Stimulated activated CD4-positive, alpha-beta T cell treated with anti-CD3 and anti-CD28 coated beads, Interleukin-1b, Interleukin-23, amount 100 ng/mL, for 48 hours (primary cell): ENCODE measurements around the gene NIPSNAP3A.
A peak's percentile ranks its signal among the peaks of the same experiment; 100 is the strongest.
"Not testable (repeated sequence)": the region's sequence is repeated elsewhere in the genome, so short reads cannot be mapped to it uniquely, and the experiment has no call there.

Experiments used
- DNase-seq: peaks from one replicate; pipeline ENCODE4 v3.0.0-alpha.2; 2020

The NIPSNAP3A gene

DNA sequence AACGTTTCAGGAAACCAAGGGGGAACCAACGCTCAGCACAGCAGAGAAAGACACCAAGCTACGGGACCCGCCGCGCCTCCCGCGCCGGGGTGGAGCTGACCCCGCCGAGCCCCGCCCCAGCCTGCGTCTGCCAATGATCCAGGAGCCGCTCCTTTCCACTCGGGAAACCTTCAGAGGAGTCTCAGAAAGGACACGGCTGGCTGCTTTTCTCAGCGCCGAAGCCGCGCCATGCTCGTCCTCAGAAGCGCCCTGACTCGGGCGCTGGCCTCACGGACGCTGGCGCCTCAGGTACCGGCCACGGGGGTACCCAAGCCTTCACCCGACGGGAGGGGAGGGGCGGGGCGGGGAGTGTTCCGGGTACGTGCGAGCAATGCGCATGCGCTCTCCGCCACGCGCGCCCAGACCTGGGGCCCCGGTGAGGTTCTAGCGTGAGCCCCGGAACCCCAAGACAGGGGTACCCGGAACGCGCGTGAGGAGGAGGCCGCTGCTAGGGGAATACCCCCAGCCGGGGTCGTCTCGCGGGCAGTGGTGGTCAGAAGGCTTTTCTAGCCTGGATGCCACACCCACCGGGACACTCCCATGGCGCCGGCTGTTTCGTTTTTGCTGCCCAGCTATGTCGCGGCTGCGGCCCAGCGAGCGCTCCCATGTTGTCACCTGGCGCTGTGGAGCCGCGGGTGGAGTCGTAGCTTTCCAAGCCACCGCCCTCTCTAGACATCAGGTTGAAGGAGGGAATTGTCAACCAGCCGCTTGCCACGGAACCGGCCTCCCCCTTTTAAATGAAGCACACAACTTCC lies at the start of gene NIPSNAP3A:
NIPSNAP3A (plus strand) TSS at position 119 of the 794 bp plus-strand sequence; CDS start at position 229, 110 bp downstream.
- peak; percentile 82 for DNase-seq

DNA sequence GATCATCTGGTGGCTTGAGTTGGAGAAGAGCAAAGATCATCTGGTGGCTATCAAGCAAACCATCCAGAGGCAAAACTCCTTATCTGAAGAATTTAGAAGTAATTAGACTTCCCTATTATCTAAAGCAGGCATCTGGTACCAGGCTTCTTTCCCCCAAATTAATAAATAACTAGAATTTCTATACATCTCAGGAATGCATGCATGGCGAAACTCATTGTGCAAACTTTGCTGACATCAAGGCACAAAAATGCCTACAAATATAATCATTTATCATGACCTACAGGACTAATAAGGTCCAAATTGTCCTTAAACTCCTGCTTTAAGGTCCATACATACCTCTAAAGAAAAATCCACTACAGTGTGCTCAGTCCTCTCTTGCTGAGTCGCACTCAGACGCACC lies 47.2 kb upstream of the NIPSNAP3A start:
- no peak for DNase-seq

DNA sequence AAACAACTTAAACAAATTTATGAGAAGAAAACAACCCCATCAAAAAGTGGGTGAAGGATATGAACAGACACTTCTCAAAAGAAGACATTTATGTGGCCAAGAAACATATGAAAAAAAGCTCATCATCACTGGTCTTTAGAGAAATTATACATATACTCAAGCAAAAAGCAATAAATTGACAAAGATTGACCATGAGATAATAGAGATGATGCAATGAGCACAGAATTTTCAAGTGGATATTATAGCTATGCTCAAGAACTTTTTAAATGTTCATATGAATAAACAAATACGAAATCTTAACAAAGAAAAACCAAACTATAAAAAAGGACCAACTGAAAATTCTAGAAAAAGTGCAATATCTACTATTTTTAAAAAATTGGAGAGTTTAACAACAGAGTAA lies 38.7 kb upstream of the NIPSNAP3A start:
- not testable (repeated sequence) for DNase-seq

DNA sequence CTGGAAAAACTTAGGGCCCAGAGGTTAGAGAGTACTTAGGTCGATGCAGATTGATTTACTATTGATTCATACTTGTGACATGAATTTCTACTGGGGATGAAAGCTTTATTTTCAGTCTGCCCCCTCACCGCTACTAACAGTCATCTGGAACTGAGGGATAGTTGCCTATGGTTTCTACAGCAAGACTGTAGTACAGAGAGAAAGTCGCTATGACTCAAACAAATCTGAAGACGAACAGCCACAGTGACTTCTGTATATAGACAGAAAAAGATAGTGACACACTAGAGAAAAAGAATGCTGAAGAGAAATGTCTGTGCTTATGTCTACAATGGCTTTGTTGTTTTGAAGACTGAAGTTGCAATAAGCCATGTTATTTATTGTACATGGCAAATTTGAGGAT lies 35.9 kb upstream of the NIPSNAP3A start:
- no peak for DNase-seq

DNA sequence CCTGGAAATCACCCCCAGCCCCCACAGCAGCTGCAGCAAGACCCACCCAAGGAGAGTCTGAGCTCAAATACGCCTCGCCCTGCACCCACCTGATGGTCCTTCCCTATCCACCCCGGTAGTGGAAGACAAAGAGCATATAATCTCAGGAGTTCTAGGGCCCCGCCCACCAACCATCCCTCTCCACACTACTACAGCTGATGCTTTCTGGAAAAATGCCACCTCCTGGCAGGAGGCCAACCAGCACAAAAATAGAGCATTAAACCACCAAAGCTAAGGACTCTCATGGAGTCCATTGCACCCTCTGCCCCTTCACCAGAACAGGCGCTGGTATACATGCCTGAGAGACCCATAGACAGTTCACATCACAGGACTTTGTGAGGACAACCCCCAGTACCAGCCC lies 22.5 kb upstream of the NIPSNAP3A start:
- no peak for DNase-seq

DNA sequence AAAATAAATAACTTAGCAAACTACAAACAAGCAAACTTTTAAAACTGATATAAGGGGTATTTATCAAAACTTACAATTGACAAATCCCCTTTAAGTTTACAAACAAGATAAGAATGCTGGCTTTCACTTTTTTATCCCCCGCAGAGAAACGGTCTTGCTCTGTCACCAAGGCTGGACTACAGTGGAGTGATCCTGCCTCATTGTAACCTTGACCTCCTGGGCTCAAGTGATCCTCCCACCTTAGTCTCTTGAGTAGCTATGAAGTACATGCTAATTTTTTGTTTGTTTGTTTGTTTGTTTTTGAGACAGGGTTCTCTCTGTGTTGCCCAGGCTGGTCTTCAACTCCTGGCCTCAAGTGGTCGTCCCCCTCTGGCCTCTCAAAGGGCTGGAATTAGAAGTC lies 9.0 kb upstream of the NIPSNAP3A start:
- no peak for DNase-seq

DNA sequence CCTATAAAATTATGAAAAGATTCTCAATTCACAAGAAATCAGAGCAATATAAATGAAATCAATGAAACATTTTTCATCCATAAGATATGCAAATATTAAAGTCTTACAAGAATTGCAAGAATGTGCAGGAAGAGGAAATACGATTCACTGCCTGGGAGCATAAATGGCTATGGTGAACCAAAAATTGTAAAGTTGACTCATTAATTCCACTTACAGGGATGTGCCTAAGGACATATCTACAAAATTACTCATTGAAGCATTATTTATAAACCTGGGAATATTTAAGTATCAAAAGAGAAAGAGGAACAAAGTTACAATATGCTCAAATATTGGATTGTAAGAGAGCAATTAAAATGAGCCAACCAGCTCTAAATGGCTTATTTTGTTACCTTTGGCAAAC lies 6.9 kb upstream of the NIPSNAP3A start:
- DNase-seq, result no peak

DNA sequence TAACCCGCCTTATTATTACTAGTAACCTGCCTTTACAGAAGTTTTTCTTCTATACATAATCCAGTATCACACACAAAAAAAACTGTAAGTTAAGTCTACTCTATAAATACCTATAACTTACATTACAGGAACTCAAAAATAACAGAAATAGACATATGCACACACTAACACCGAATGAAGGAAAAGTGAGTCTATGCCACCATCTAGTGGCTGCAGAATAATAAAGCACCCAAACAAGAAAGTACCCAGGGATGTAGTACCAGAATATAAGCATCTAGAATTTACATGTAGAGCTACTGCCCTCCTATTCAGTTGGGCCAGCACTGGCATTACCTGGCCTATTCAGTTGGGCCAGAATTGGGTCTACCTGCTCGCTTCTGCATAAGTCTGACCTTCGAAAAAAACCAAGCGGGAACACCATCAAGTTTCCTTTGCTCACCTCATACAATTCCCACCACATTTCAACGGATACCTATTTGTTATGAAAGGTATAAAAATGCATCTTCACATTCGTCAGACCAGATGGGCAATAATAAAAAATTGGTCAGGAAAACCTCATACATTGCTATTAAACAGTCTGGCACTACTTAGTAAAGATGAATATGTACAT lies 4.0 kb upstream of the NIPSNAP3A start:
- DNase-seq, result no peak

DNA sequence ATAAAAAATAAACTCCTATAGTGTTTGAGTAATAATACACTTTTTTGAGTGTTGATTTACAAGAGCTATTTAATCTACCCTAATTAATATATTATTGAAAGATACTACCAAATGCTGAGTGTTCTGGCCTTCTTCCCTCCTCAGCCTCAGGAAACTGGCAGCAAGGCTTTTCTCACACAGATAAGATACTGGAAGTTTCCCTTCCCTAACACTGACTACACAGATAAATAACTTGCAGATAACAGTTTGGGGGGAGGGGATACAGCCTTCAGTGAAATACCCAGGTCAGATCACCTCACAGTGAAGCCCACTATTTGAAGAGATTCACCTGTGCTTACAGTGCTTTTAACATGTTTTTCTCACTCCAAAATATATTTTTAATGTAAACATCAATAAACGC lies 1.6 kb upstream of the NIPSNAP3A start:
- no peak for DNase-seq

DNA sequence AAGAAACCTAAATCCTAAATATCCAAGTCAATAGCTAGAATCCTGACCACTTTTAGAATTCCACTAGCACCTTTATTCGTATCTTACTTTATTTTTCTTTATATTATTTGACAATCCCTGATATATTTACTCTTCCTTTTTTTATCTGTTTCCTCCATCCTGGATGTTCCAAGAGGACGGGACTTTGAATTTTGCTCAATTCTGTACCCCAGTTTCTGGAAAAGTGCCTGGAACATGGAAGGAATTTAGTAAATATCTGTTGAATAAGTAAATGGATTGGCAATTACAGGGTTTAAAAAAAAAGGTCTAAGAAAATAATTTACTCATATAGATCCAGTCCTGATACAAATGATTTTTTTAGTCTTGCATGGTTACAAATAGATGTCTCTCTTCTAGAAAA lies 1.2 kb upstream of the NIPSNAP3A start:
- no peak for DNase-seq

DNA sequence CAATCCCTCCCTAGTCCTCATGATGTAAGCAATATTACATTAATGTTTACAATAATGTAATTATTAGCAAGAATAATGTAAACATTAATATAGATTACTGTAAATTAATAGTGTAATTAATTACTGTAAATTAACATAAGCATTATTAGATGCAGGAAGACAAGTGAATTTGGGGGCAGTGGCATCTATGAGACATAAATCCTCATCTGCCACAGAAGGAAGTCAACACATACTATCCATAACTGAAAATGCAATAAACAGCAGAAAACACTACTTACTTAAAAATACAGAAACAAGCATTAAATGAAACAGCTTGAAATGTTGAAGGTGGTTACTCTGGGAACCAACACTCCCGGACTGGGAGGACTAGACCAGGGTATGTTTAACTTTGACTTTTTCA lies 685 bp upstream of the NIPSNAP3A start:
- DNase-seq, result no peak

DNA sequence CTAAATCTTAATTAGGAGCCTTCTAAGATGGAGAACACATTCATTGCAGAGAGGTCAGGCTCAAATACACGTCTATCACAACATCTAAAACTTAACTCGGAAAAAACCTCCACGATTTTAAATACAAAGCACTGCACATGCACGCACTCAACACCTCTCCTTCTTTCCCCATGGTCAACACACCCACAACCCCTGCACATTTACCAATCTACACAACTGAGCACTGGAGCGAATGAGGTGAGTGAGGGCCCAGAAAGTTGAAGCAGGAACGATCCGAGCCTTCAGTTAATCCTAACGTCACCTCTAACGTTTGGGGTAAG lies 278 bp upstream of the NIPSNAP3A start:
- DNase-seq, result no peak

DNA sequence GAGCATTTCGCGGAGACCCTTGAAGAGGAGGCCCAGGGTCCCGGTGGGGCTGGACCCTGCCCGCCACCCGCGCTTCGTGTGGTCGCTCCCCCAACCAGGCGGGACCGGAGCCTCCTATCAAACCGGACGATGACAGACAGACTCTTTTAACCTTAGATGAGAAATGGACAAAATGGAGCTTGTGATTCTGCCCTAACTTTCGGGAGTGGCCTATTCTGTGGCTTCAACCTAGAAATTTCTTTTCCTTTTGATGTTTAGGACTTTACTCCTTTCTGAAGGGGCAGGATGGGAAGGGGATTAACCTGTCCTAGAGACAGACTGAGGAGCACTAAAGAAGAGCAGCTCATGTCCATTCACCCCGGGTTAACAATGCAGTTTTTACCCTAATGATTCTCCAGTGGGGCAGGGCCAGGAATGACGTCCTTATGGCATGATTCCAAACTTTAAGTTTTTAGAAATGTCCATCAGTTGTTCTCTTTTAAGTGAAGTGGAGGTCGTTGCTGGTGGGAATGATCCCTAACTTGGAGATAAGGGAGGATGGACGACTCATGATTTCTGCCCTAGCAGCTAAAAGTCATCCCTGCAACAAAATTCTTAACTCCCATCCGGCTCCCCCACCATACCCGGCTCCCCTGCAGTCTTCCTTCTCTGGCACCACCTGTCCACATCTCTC lies 1.0 kb downstream of the NIPSNAP3A start:
- DNase-seq, result no peak

DNA sequence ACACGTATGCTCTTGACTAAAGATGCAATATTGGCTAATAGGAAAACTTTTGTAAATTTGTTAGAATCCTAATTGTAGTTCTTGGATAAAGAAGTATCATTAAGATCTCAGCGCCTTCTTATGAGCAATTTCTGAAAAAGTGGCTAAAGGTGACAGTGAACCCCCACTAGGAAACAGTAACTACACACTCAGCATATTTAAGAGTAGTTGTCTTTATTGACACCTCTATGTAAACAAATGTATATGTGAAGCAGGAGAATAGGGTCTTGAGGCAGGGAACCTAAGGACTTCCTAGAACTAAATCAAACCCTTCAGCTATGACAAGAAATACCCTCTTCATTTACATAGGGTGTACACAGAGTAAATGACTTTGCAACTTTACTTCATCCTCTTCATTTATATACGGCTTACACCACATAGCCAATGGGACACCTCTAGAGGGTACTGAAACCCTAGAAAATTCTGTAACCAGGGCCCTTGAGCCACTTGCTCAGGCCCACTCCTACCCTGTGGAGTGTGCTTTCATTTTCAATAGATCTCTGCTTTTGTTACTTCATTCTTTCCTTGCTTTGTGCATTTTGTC lies 2.8 kb downstream of the NIPSNAP3A start:
- no peak for DNase-seq

DNA sequence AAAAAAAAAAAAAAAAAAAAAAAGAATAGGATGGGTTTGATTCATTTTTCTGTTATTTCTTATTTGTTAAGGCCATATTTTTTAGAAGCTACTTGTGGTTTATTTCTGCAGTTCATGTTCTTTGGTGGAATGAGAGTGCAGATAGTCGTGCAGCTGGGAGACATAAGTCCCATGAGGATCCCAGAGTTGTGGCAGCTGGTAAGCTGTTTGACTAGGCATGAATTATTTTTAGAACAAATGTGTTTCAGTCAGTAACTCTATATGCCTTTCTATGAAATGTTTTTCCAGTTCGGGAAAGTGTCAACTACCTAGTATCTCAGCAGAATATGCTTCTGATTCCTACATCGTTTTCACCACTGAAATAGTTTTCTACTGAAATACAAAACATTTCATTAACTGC lies 11.5 kb downstream of the NIPSNAP3A start:
- DNase-seq, result no peak

DNA sequence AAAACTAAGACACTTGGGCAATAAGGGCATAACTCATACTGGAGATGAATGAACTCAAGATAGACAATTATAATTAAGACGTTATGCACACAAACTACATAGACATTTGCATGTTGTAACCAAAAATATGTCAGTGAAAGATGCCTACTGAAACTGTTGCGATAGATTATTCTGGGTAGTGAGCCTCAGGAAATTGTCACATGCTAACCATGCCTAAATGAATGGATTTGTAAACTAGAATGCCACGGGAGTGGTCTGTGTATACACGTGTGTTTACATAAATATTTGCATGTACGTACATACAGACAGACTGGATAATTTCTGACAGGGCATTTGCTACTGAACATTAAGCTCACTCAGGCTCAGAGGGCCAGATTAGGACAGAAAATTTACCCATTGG lies 17.7 kb downstream of the NIPSNAP3A start:
- DNase-seq, result no peak

DNA sequence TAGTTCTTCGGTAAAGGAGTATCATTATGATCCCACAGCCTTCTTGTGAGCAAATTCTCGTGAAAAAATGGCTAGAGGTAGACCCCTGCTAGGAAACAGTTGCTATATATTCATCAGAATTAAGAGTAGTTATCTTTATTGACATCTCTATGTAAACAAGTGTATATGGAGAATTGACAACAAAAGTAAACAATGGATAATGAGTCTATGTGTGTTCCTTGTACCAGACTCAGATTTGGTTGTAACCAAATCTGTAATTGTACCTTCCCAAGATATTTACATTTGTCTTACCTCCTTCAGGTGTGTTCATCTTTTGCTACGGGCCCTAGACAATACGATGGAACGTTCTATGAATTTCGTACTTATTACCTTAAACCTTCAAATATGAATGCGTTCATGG lies 18.5 kb downstream of the NIPSNAP3A start:
- no peak for DNase-seq

DNA sequence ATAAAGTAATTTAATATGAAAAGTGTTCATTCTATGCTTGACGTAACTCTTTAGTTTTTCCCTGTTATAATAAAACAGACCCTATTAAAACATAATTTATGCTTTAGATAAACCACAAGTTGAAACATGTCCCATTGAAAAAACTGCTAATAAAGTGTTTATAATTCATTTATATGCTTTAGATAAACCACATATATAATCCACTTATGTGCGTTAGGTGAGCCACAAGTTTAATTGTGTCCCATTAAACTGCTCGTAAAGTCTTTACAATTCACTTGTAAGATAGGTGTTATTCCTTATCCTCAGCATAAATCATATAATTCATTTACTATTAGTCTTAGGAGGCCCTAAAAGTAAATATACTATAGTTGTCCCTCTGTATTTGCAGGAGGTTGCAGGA lies 20.0 kb downstream of the NIPSNAP3A start:
- no peak for DNase-seq

DNA sequence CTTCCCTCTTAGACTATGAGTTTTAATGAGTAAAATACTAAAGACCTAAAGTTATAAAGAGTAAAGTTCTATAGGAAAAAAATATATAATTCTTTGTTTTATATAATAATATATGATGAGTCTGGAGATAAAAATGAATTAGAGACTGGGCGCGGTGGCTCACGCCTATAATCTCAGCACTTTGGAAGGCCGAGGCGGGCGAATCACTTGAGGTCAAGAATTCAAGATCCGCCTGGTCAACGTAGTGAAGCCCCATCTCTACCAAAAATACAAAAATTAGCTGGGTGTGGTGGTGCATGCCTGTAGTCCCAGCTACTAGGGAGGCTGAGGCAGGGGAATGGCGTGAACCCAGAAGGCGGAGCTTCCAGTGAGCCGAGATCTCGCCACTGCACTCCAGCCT lies 21.5 kb downstream of the NIPSNAP3A start:
- not testable (repeated sequence) for DNase-seq

DNA sequence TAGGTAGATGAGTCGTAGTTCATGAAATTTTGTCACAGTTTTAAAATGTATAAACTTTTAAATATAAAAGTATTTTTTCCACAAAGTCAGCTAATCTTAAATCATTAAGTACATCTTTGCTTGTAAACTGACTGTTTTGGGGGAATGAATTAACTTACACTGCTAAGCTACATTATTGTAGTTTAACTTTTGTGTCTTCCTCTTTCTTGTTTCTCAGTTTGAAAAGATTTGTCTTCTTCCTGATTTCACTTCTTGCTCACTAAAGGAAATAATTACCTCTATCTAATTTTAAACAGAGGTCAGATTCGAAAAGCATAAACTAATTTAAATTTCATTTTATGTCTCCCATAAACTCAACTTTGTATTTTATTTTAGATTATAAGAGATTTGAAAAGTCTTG lies 22.2 kb downstream of the NIPSNAP3A start:
- no peak for DNase-seq

DNA sequence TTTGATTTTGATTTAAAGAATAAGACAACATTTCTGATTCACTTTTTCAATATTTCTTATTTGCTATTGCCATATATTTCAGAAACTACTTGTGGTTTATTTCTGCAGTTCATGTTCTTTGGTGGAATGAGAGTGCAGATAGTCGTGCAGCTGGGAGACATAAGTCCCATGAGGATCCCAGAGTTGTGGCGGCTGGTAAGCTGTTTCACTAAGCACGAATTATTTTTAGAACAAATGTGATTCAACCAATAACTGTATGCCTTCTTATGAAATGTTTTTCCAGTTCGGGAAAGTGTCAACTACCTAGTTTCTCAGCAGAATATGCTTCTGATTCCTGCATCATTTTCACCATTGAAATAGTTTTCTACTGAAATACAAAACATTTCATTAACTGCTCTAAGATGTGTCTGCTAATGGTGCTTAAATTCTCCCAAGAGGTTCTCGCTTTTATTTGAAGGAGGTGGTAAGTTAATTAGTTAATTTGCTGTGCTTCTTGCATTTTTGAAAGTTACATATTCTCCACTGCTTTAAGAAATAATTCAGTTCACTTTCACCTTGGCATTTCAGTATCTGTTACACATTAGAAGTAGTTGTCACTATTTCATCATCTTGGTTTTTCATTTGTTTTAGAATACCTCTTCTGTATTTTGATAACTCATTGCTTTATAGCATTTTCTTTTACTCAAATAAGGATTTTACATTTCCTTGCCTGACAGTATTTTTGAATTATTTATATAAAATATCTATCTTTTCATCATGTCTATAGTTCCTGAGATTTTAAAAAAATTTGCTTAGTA lies 25.4 kb downstream of the NIPSNAP3A start:
- DNase-seq, result no peak

DNA sequence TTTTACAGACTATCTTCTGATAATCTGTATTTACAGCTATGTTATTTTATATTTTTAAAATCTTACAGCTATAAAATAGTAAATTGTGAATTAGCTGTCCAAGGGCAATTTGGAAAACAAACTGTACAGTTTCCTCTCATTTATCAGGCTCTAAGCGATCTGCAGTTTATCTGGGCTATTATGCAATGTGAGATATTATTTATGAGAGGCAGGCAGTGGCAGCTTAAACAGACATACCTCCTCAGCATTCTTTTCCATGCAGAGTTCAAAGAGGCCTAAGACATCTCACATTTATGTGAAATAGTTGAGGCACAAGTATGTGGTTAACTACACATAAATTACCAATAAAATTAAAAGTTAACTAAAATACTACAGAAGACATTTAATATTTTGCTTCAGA lies 26.6 kb downstream of the NIPSNAP3A start:
- no peak for DNase-seq
